Activated CD4-positive, alpha-beta memory T cell treated with anti-CD3 and anti-CD28 coated beads for 36 hours (primary cell): ENCODE data around the gene CXCL8. TPM values are rescaled to one million over a fixed set of nuclear protein-coding genes. Genes with fewer than 3 reads are reported as not detected.

Experiments used
- CTCF ChIA-PET: fragments of 350-600 bp; sonication (Branson Sonifier 250); formaldehyde crosslinking; loops from one replicate; lab custom pipeline; 2021; ENCODE audit warnings: antibody characterized with exemption, inconsistent platforms; lab: Charles Lee
- POLR2A ChIA-PET: fragments of 350-600 bp; sonication (Branson Sonifier 250); formaldehyde crosslinking; loops from one replicate; lab custom pipeline; 2021; ENCODE audit warnings: antibody characterized with exemption; lab: Charles Lee
- DNase-seq: peaks from one replicate; pipeline ENCODE4 v3.0.0-alpha.2; 2020
- H3K27ac Mint-ChIP-seq: one replicate; pipeline ENCODE4 v1.8.0; 2021; ENCODE audit warnings: mixed read lengths
- H3K27me3 Mint-ChIP-seq: one replicate; pipeline ENCODE4 v1.8.0; 2021; ENCODE audit warnings: mixed read lengths
- H3K36me3 Mint-ChIP-seq: one replicate; pipeline ENCODE4 v1.8.0; 2021; ENCODE audit warnings: mixed read lengths
- H3K4me1 Mint-ChIP-seq: one replicate; pipeline ENCODE4 v1.8.0; 2021; ENCODE audit warnings: low read depth, mixed read lengths
- H3K4me3 Mint-ChIP-seq: one replicate; pipeline ENCODE4 v1.8.0; 2021; ENCODE audit warnings: mild to moderate bottlenecking, mixed read lengths
- H3K9me3 Mint-ChIP-seq: one replicate; pipeline ENCODE4 v1.8.0; 2021; ENCODE audit warnings: mixed read lengths
- intact Hi-C: fragments of 100-400 bp; cut with micrococcal nuclease; formaldehyde crosslinking; loops from one replicate; pipeline ENCODE4 v1.15.1; 2023
- total RNA-seq, 2 experiments: library from RNA; stranded (reverse); gene quantifications; one replicate each; pipeline ENCODE4 v1.2.3, GENCODE V29; 2021

CXCL8 gene
- total RNA-seq, 2 experiments from 2014 or later, result 0.56 to 0.81 TPM

- Mint-ChIP-seq H3K27ac (no peak overlapping the region), H3K36me3 (no peaks in the 10 kb centered on the region), H3K9me3 (no peaks in the 10 kb centered on the region), H3K4me3 (no peak overlapping the region), H3K27me3 (no peaks in the 10 kb centered on the region), H3K4me1 (no peaks in the 10 kb centered on the region)
- POLR2A ChIA-PET, result no interaction called here
- intact Hi-C loops, result loop anchor here (10.0 kb wide), 1 partner anchor 412 kb away; no protein-coding TSS in a partner anchor
- CTCF ChIA-PET, result no interaction called here
- DNase-seq, result no peak
Observed at GRCh38 chr4:73723023-73723422, 17.3 kb upstream of the CXCL8 start.

- no peaks in the 10 kb centered on the region for H3K9me3 Mint-ChIP-seq
- no peak overlapping the region for H3K27ac Mint-ChIP-seq
- CTCF ChIA-PET, result no interaction called here
- POLR2A ChIA-PET, result no interaction called here
- H3K27me3 Mint-ChIP-seq, result no peaks in the 10 kb centered on the region
- no peaks in the 10 kb centered on the region for H3K4me1 Mint-ChIP-seq
- no peak for DNase-seq
- no peak overlapping the region for H3K4me3 Mint-ChIP-seq
- intact Hi-C loops, result loop anchor here (10.0 kb wide), 1 partner anchor 411 kb away; no protein-coding TSS in a partner anchor
- H3K36me3 Mint-ChIP-seq, result no peaks in the 10 kb centered on the region
Observed at GRCh38 chr4:73723928-73724327, 16.4 kb upstream of the CXCL8 start.

- POLR2A ChIA-PET, result no interaction called here
- DNase-seq, result no peak
- Mint-ChIP-seq H3K27me3 (no peaks in the 10 kb centered on the region), H3K9me3 (no peaks in the 10 kb centered on the region), H3K27ac (no peak overlapping the region), H3K4me1 (no peaks in the 10 kb centered on the region), H3K4me3 (no peak overlapping the region), H3K36me3 (no peaks in the 10 kb centered on the region)
- CTCF ChIA-PET, result no interaction called here
- intact Hi-C loops, result loop anchor here (10.0 kb wide), 1 partner anchor 409 kb away; no protein-coding TSS in a partner anchor
Observed at GRCh38 chr4:73725510-73725909, 14.9 kb upstream of the CXCL8 start.

- H3K27ac Mint-ChIP-seq, result no peak overlapping the region
- ChIA-PET POLR2A (no interaction called here), CTCF (no interaction called here)
- no peaks in the 10 kb centered on the region for H3K4me1 Mint-ChIP-seq
- H3K27me3 Mint-ChIP-seq, result no peaks in the 10 kb centered on the region
- no peaks in the 10 kb centered on the region for H3K36me3 Mint-ChIP-seq
- intact Hi-C loops, result loop anchor here (10.0 kb wide), 1 partner anchor 409 kb away; no protein-coding TSS in a partner anchor
- no peak overlapping the region for H3K4me3 Mint-ChIP-seq
- DNase-seq, result no peak
- H3K9me3 Mint-ChIP-seq, result no peaks in the 10 kb centered on the region
Observed at GRCh38 chr4:73725985-73726384, 14.4 kb upstream of the CXCL8 start.

- CTCF ChIA-PET, result interaction anchor here (1.0 kb wide), 1 partner anchor 15 kb away, joined by 3 read pairs; no protein-coding TSS in a partner anchor
- POLR2A ChIA-PET, result no interaction called here
- intact Hi-C loops, result loop anchor here (10.0 kb wide), 1 partner anchor 407 kb away; no protein-coding TSS in a partner anchor
- DNase-seq, result no peak
- H3K9me3 Mint-ChIP-seq, result no peaks in the 10 kb centered on the region
- H3K36me3 Mint-ChIP-seq, result no peaks in the 10 kb centered on the region
- H3K27me3 Mint-ChIP-seq, result no peaks in the 10 kb centered on the region
- H3K4me3 Mint-ChIP-seq, result no peak overlapping the region
- no peaks in the 10 kb centered on the region for H3K4me1 Mint-ChIP-seq
- no peak overlapping the region for H3K27ac Mint-ChIP-seq
Observed at GRCh38 chr4:73727685-73728084, 12.7 kb upstream of the CXCL8 start.

GRCh38 chr4:73728091-73728741 is 12.2 kb upstream of the CXCL8 start:
- no peak for DNase-seq
- no peaks in the 10 kb centered on the region for H3K9me3 Mint-ChIP-seq
- H3K4me3 Mint-ChIP-seq, result no peak overlapping the region
- H3K36me3 Mint-ChIP-seq, result no peaks in the 10 kb centered on the region
- H3K27me3 Mint-ChIP-seq, result no peaks in the 10 kb centered on the region
- intact Hi-C loops, result loop anchor here (10.0 kb wide), 1 partner anchor 407 kb away; no protein-coding TSS in a partner anchor
- POLR2A ChIA-PET, result no interaction called here
- no peaks in the 10 kb centered on the region for H3K4me1 Mint-ChIP-seq
- CTCF ChIA-PET, result no interaction called here
- no peak overlapping the region for H3K27ac Mint-ChIP-seq

- Mint-ChIP-seq H3K36me3 (no peaks in the 10 kb centered on the region), H3K27ac (no peak overlapping the region), H3K27me3 (no peaks in the 10 kb centered on the region), H3K4me3 (no peak overlapping the region), H3K9me3 (no peaks in the 10 kb centered on the region), H3K4me1 (no peaks in the 10 kb centered on the region)
- DNase-seq, result no peak
- intact Hi-C loops, result loop anchor here (10.0 kb wide), 1 partner anchor 405 kb away; no protein-coding TSS in a partner anchor
- CTCF ChIA-PET, result no interaction called here
- POLR2A ChIA-PET, result no interaction called here
Observed at GRCh38 chr4:73729534-73730165, 10.7 kb upstream of the CXCL8 start.

- Mint-ChIP-seq H3K9me3 (no peaks in the 10 kb centered on the region), H3K27me3 (no peaks in the 10 kb centered on the region), H3K27ac (no peak overlapping the region), H3K4me1 (no peaks in the 10 kb centered on the region), H3K4me3 (no peak overlapping the region), H3K36me3 (no peaks in the 10 kb centered on the region)
- CTCF ChIA-PET, result interaction anchor here (0.9 kb wide), 1 partner anchor 404 kb away, joined by 3 read pairs; no protein-coding TSS in a partner anchor
- intact Hi-C loops, result no loop called here
- DNase-seq, result no peak
- POLR2A ChIA-PET, result no interaction called here
Observed at GRCh38 chr4:73730292-73730691, 10.1 kb upstream of the CXCL8 start.

GRCh38 chr4:73730867-73731266 is 9.5 kb upstream of the CXCL8 start:
- Mint-ChIP-seq H3K36me3 (no peaks in the 10 kb centered on the region), H3K4me1 (no peaks in the 10 kb centered on the region), H3K27ac (no peak overlapping the region), H3K27me3 (no peaks in the 10 kb centered on the region), H3K9me3 (no peaks in the 10 kb centered on the region), H3K4me3 (no peak overlapping the region)
- DNase-seq, result no peak
- ChIA-PET POLR2A (no interaction called here), CTCF (interaction anchor here (0.9 kb wide), 1 partner anchor 404 kb away, joined by 3 read pairs; no protein-coding TSS in a partner anchor)
- intact Hi-C loops, result no loop called here

- no peaks in the 10 kb centered on the region for H3K27me3 Mint-ChIP-seq
- H3K4me3 Mint-ChIP-seq, result no peak overlapping the region
- H3K4me1 Mint-ChIP-seq, result no peaks in the 10 kb centered on the region
- ChIA-PET CTCF (no interaction called here), POLR2A (no interaction called here)
- intact Hi-C loops, result no loop called here
- no peak for DNase-seq
- no peaks in the 10 kb centered on the region for H3K9me3 Mint-ChIP-seq
- H3K27ac Mint-ChIP-seq, result no peak overlapping the region
- no peaks in the 10 kb centered on the region for H3K36me3 Mint-ChIP-seq
Observed at GRCh38 chr4:73731968-73732610, 8.3 kb upstream of the CXCL8 start.

GRCh38 chr4:73732759-73733431 is 7.5 kb upstream of the CXCL8 start:
- Mint-ChIP-seq H3K9me3 (no peaks in the 10 kb centered on the region), H3K27ac (no peak overlapping the region), H3K36me3 (no peaks in the 10 kb centered on the region), H3K4me1 (no peaks in the 10 kb centered on the region), H3K27me3 (no peaks in the 10 kb centered on the region), H3K4me3 (no peak overlapping the region)
- DNase-seq, result no peak
- intact Hi-C loops, result no loop called here
- CTCF ChIA-PET, result no interaction called here
- POLR2A ChIA-PET, result no interaction called here

- H3K36me3 Mint-ChIP-seq, result no peaks in the 10 kb centered on the region
- ChIA-PET POLR2A (no interaction called here), CTCF (no interaction called here)
- H3K4me3 Mint-ChIP-seq, result no peak overlapping the region
- H3K4me1 Mint-ChIP-seq, result no peaks in the 10 kb centered on the region
- intact Hi-C loops, result no loop called here
- no peaks in the 10 kb centered on the region for H3K27me3 Mint-ChIP-seq
- DNase-seq, result no peak
- no peak overlapping the region for H3K27ac Mint-ChIP-seq
- no peaks in the 10 kb centered on the region for H3K9me3 Mint-ChIP-seq
Observed at GRCh38 chr4:73734530-73735001, 5.8 kb upstream of the CXCL8 start.
